MCF 10A (cell line): ENCODE data around the gene DCDC2. TPM values are rescaled to one million over a fixed set of nuclear protein-coding genes. Genes with fewer than 3 reads are reported as not detected.

Experiments used
- BruUV-seq: library from RNA; stranded (reverse); fragments of 400-500 nt; replicated peaks from 2 replicates; lab custom pipeline; 2021; lab: Mats Ljungman, UMichigan
- CTCF ChIA-PET: fragments of 300-600 bp; sonication (Branson Sonifier 250); formaldehyde crosslinking; extraction: SDS; loops from one replicate; lab custom pipeline; 2021; ENCODE audit warnings: antibody characterized with exemption, inconsistent platforms; lab: Yijun Ruan, JAX
- POLR2A ChIA-PET: fragments of 300-600, 350-650 bp; sonication (Branson Sonifier 250); formaldehyde crosslinking; extraction: SDS; loops from one replicate; lab custom pipeline; 2020; ENCODE audit warnings: antibody characterized with exemption, inconsistent platforms; lab: Yijun Ruan, JAX
- DNase-seq: peaks from one replicate; pipeline ENCODE4 v3.0.0-alpha.2; 2018; ENCODE audit not compliant: unreplicated experiment
- H3K27ac Mint-ChIP-seq: one replicate; pipeline ENCODE4 v1.8.0; 2022; ENCODE audit warnings: mild to moderate bottlenecking, low read depth, mixed read lengths; ENCODE audit not compliant: unreplicated experiment
- H3K27me3 Mint-ChIP-seq: one replicate; pipeline ENCODE4 v1.8.0; 2022; ENCODE audit warnings: mixed read lengths; ENCODE audit not compliant: insufficient read depth, unreplicated experiment
- H3K36me3 Mint-ChIP-seq: one replicate; pipeline ENCODE4 v1.8.0; 2022; ENCODE audit warnings: mild to moderate bottlenecking, moderate library complexity, mixed read lengths; ENCODE audit not compliant: insufficient read depth, unreplicated experiment
- H3K4me1 Mint-ChIP-seq: one replicate; pipeline ENCODE4 v1.8.0; 2022; ENCODE audit warnings: mixed read lengths; ENCODE audit not compliant: insufficient read depth, unreplicated experiment
- H3K4me3 Mint-ChIP-seq: one replicate; pipeline ENCODE4 v1.8.0; 2022; ENCODE audit warnings: mild to moderate bottlenecking, moderate library complexity, mixed read lengths; ENCODE audit not compliant: unreplicated experiment
- H3K9me3 Mint-ChIP-seq: one replicate; pipeline ENCODE4 v1.8.0; 2022; ENCODE audit warnings: mixed read lengths; ENCODE audit not compliant: unreplicated experiment
- intact Hi-C: fragments of 100-400 bp; cut with micrococcal nuclease; formaldehyde crosslinking; loops from 2 replicates; pipeline ENCODE4 v1.14.1; 2022
- total RNA-seq: library from RNA; stranded (reverse); gene quantifications from 2 replicates; pipeline ENCODE4 v1.2.3, GENCODE V29; 2022
- TF ChIP-seq, protein P1 (sequence below): fragments of 200-600 bp; IDR thresholded peaks from one replicate; pipeline ENCODE4 v1.8.0; 2022; ENCODE audit warnings: antibody characterized with exemption, mild to moderate bottlenecking; ENCODE audit not compliant: unreplicated experiment

Gene DCDC2
- total RNA-seq, 1 experiment from 2014 or later: not detected

DNA sequence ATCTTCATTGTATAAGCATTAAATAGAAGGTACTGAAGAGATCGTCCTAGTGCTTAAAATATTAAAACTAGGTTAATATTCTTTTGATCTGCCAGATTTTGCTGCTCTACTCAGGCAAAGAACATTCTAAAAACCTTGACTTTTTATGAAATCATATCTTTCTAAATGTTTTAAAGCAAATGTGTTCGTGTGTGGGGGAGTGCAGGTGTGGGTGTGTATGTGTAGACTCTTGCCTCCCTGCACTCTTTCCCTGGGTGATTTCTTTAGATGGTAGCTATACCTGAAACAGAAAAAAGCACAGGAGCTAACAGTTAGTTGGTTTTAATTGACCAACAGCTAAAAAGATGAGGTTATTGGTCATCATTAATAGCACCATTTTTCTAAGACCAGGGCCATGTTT is 226.1 kb downstream of the DCDC2 start:
- H3K4me3 Mint-ChIP-seq: no peak overlapping the region
- ChIA-PET CTCF (interaction anchor here (1.0 kb wide), 1 partner anchor 15 kb away, joined by 3 read pairs; no protein-coding TSS in a partner anchor), POLR2A (no interaction called here)
- peaks cover 15% of the 10 kb centered on the region for H3K27me3 Mint-ChIP-seq
- BruUV-seq: no TSS peak
- no peak for DNase-seq
- TF ChIP-seq, protein P1, sequence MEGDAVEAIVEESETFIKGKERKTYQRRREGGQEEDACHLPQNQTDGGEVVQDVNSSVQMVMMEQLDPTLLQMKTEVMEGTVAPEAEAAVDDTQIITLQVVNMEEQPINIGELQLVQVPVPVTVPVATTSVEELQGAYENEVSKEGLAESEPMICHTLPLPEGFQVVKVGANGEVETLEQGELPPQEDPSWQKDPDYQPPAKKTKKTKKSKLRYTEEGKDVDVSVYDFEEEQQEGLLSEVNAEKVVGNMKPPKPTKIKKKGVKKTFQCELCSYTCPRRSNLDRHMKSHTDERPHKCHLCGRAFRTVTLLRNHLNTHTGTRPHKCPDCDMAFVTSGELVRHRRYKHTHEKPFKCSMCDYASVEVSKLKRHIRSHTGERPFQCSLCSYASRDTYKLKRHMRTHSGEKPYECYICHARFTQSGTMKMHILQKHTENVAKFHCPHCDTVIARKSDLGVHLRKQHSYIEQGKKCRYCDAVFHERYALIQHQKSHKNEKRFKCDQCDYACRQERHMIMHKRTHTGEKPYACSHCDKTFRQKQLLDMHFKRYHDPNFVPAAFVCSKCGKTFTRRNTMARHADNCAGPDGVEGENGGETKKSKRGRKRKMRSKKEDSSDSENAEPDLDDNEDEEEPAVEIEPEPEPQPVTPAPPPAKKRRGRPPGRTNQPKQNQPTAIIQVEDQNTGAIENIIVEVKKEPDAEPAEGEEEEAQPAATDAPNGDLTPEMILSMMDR: no peak
- no peaks in the 10 kb centered on the region for H3K9me3 Mint-ChIP-seq
- H3K27ac Mint-ChIP-seq: no peak overlapping the region
- no peaks in the 10 kb centered on the region for H3K36me3 Mint-ChIP-seq
- intact Hi-C loops: no loop called here
- H3K4me1 Mint-ChIP-seq: no peaks in the 10 kb centered on the region

GRCh38 chr6:24127316-24127715 is 230.5 kb downstream of the DCDC2 start:
- CTCF ChIA-PET: interaction anchor here (0.6 kb wide), 1 partner anchor 22 kb away, joined by 7 read pairs; no protein-coding TSS in a partner anchor

DNA sequence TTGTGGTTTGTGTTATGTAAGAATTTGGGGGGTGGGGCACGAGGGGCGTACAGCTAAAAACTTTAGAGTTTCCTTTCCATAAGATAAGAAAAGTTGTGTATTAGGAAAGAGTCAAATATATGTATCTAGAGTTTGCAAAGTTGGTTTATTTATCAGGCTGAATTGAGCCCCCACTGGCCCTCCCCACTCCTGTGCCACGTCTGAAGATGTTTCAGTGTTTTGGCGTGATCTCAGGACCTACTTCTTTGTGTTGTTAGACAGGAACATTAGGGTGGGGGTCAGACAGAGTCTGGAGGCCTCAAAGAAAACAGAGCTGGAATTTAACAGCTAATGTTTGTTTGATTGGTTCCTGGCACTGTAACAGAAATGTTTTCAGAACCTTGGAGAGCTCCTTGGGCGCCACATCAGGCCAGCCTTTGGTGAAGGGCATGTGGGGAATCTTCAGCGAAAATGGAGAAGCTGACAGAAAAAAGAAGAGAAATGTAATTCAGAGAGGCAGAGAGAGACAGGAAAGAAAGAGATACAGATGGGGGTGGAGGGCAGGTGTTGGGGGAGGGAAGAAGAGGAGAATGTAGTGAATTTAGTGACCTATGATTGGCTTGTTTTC is 231.2 kb downstream of the DCDC2 start:
- Mint-ChIP-seq H3K36me3 (no peaks in the 10 kb centered on the region), H3K4me1 (no peaks in the 10 kb centered on the region), H3K27me3 (peaks cover 27% of the 10 kb centered on the region), H3K9me3 (no peaks in the 10 kb centered on the region), H3K27ac (no peak overlapping the region), H3K4me3 (no peak overlapping the region)
- intact Hi-C loops: no loop called here
- peak; percentile 76 for DNase-seq
- ChIA-PET CTCF (interaction anchor here (0.6 to 1.1 kb wide), 2 partner anchors 9 to 22 kb away, joined by 5 to 7 read pairs; no protein-coding TSS in a partner anchor), POLR2A (no interaction called here)
- no TSS peak for BruUV-seq
- TF ChIP-seq, protein P1: no peak

More at GRCh38 chr6:24127316-24127715, 230.5 kb downstream of the DCDC2 start:
- H3K27ac Mint-ChIP-seq: no peak overlapping the region
- no peaks in the 10 kb centered on the region for H3K36me3 Mint-ChIP-seq
- no peak for DNase-seq
- intact Hi-C loops: no loop called here
- peaks cover 23% of the 10 kb centered on the region for H3K27me3 Mint-ChIP-seq
- BruUV-seq: no TSS peak
- H3K4me3 Mint-ChIP-seq: no peak overlapping the region
- no peaks in the 10 kb centered on the region for H3K4me1 Mint-ChIP-seq
- TF ChIP-seq, protein P1: no peak
- POLR2A ChIA-PET: no interaction called here
- H3K9me3 Mint-ChIP-seq: no peaks in the 10 kb centered on the region

- intact Hi-C loops: no loop called here
- CTCF ChIA-PET: interaction anchor here (1.1 kb wide), 1 partner anchor 10 kb away, joined by 5 read pairs; no protein-coding TSS in a partner anchor
- Mint-ChIP-seq H3K4me1 (no peaks in the 10 kb centered on the region), H3K27me3 (peaks cover 31% of the 10 kb centered on the region), H3K4me3 (no peak within 1 kb of the TSS), H3K9me3 (no peaks in the 10 kb centered on the region), H3K36me3 (no peaks in the 10 kb centered on the region), H3K27ac (no peak within 1 kb of the TSS)
- TF ChIP-seq, protein P1: no peak
- no peak for DNase-seq
- BruUV-seq: no TSS peak
- POLR2A ChIA-PET: interaction anchor here (0.6 kb wide), 1 partner anchor 16 kb away, joined by 3 read pairs; no protein-coding TSS in a partner anchor
Measured at GRCh38 chr6:24125980-24126379, 231.9 kb downstream of the DCDC2 start, which contains the start of gene NRSN1. Gene NRSN1, plus strand, starts transcription at chr6:24126215. Its CDS starts 8,113 bp downstream, at chr6:24134328.
